ES-I3 (cell line): Measurements from ENCODE around the gene UBE2S.
A peak's percentile ranks its signal among the peaks of the same experiment; 100 is the strongest.

ENCODE experiments used
- H3K36me3 ChIP-seq: 2 replicates; pipeline ENCODE4 v1.6.1; 2013; ENCODE audit warnings: mild to moderate bottlenecking, low read length, control low read depth, moderate library complexity; ENCODE audit not compliant: insufficient read depth
- H3K4me1 ChIP-seq: 2 replicates; pipeline ENCODE4 v1.6.1; 2013; ENCODE audit warnings: mild to moderate bottlenecking, control low read depth, low read length; ENCODE audit not compliant: insufficient read depth
- H3K9ac ChIP-seq: 2 replicates; pipeline ENCODE4 v1.6.1; 2013; ENCODE audit warnings: low read depth, mild to moderate bottlenecking, low read length, moderate library complexity
- H3K9me3 ChIP-seq: 2 replicates; pipeline ENCODE4 v1.6.1; 2013; ENCODE audit warnings: mild to moderate bottlenecking, low read length, moderate library complexity; ENCODE audit not compliant: control insufficient read depth, insufficient read depth

The UBE2S gene

GRCh38 chr19:55373993-55374757 is 33.4 kb downstream of the UBE2S start:
- Histone ChIP-seq H3K9me3 (no peaks in the 10 kb centered on the region), H3K36me3 (no peaks in the 10 kb centered on the region), H3K4me1 (peaks cover 43% of the 10 kb centered on the region), H3K9ac (peak overlapping the region; percentile 35; the same call in 1 of the 2 replicates)

- H3K9me3 ChIP-seq = no peaks in the 10 kb centered on the region
- H3K9ac ChIP-seq = peak overlapping the region; percentile 35; the same call in 1 of the 2 replicates
- peaks cover 42% of the 10 kb centered on the region for H3K4me1 ChIP-seq
- no peaks in the 10 kb centered on the region for H3K36me3 ChIP-seq
Observed at GRCh38 chr19:55373306-55373992, 34.1 kb downstream of the UBE2S start.

- Histone ChIP-seq H3K4me1 (peaks cover 38% of the 10 kb centered on the region), H3K36me3 (no peaks in the 10 kb centered on the region), H3K9ac (peak overlapping the region; percentile 25), H3K9me3 (no peaks in the 10 kb centered on the region)
Observed at GRCh38 chr19:55372316-55373081, 35.1 kb downstream of the UBE2S start.

GRCh38 chr19:55370305-55370988 is 37.1 kb downstream of the UBE2S start, which contains the start of gene IL11:
TSS of gene IL11 (minus strand) at chr19:55370463. CDS start at chr19:55370310, 153 bp downstream.
- Histone ChIP-seq H3K4me1 (peaks cover 21% of the 10 kb centered on the region), H3K9ac (peak within 1 kb of the TSS; percentile 68; the same call in 1 of the 2 replicates), H3K36me3 (no peaks in the 10 kb centered on the region), H3K9me3 (no peaks in the 10 kb centered on the region)

GRCh38 chr19:55369653-55370304 is 37.8 kb downstream of the UBE2S start:
- Histone ChIP-seq H3K9ac (peak overlapping the region; percentile 68; the same call in 1 of the 2 replicates), H3K36me3 (no peaks in the 10 kb centered on the region), H3K9me3 (no peaks in the 10 kb centered on the region), H3K4me1 (peaks cover 18% of the 10 kb centered on the region)

- H3K9ac ChIP-seq = peak overlapping the region; percentile 63
- no peaks in the 10 kb centered on the region for H3K9me3 ChIP-seq
- no peaks in the 10 kb centered on the region for H3K36me3 ChIP-seq
- peaks cover 18% of the 10 kb centered on the region for H3K4me1 ChIP-seq
Observed at GRCh38 chr19:55368701-55369563, 38.7 kb downstream of the UBE2S start.

GRCh38 chr19:55368106-55368505 is 39.5 kb downstream of the UBE2S start:
- no peaks in the 10 kb centered on the region for H3K36me3 ChIP-seq
- H3K4me1 ChIP-seq = peaks cover 15% of the 10 kb centered on the region
- H3K9me3 ChIP-seq = no peaks in the 10 kb centered on the region
- H3K9ac ChIP-seq = no peak overlapping the region

GRCh38 chr19:55366790-55367189 is 40.8 kb downstream of the UBE2S start:
- H3K4me1 ChIP-seq = peaks cover 13% of the 10 kb centered on the region
- H3K9me3 ChIP-seq = no peaks in the 10 kb centered on the region
- no peaks in the 10 kb centered on the region for H3K36me3 ChIP-seq
- no peak overlapping the region for H3K9ac ChIP-seq

- Histone ChIP-seq H3K9me3 (no peaks in the 10 kb centered on the region), H3K9ac (no peak overlapping the region), H3K36me3 (no peaks in the 10 kb centered on the region), H3K4me1 (peaks cover 12% of the 10 kb centered on the region; the same call in 1 of the 2 replicates)
Observed at GRCh38 chr19:55365964-55366363, 41.6 kb downstream of the UBE2S start.

- Histone ChIP-seq H3K36me3 (no peaks in the 10 kb centered on the region), H3K4me1 (peaks cover 12% of the 10 kb centered on the region; the same call in 1 of the 2 replicates), H3K9ac (no peak overlapping the region), H3K9me3 (no peaks in the 10 kb centered on the region)
Observed at GRCh38 chr19:55365245-55365644, 42.3 kb downstream of the UBE2S start.

GRCh38 chr19:55362990-55363716 is 44.4 kb downstream of the UBE2S start, which contains the start of gene GARIN5B:
TSS of gene GARIN5B (minus strand) at chr19:55363260. CDS start at chr19:55363066, 194 bp downstream.
- Histone ChIP-seq H3K4me1 (peaks cover 12% of the 10 kb centered on the region; the same call in 1 of the 2 replicates), H3K9me3 (no peaks in the 10 kb centered on the region), H3K9ac (no peak within 1 kb of the TSS)

More at GRCh38 chr19:55362990-55363716, 44.4 kb downstream of the UBE2S start, which contains the start of gene GARIN5B:
- H3K36me3 ChIP-seq = no peaks in the 10 kb centered on the region
